ENCODE measurements around the gene BARHL2.

Gene BARHL2

DNA sequence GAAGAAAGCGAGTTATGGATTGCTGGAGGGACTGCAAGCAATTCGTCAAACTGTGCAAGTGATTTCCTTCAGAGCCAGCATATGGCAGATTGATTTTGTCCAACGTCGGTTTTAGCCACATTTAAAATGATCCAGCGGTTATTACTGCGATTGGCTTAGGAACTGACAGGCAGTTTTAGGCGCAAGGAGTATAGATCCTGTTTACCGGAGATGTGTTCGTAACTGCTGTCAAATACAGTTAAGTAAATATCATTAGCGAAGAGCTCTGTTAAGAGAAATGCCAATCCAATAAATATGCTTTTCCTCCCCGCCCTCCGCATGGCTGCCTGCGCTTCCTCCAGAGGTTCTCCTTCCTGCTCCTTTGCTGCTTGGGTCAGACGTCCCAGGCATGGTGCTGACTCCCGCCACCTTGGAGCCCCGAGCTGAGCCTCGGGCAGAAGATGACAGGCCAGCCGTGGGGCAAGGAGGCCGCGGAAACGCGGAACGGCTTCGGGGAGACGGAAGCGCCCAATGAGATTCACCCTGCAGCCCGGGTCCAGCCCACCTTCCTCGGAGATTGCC, 9.4 kb upstream of the BARHL2 start:
- peaks cover 4% of the 10 kb centered on the region for H3K27me3 ChIP-seq (ENCODE audit: insufficient read depth, low read depth, severe bottlenecking)
- no peaks in the 10 kb centered on the region for H3K9me3 ChIP-seq (ENCODE audit: severe bottlenecking)
- TF ChIP-seq, protein P1, sequence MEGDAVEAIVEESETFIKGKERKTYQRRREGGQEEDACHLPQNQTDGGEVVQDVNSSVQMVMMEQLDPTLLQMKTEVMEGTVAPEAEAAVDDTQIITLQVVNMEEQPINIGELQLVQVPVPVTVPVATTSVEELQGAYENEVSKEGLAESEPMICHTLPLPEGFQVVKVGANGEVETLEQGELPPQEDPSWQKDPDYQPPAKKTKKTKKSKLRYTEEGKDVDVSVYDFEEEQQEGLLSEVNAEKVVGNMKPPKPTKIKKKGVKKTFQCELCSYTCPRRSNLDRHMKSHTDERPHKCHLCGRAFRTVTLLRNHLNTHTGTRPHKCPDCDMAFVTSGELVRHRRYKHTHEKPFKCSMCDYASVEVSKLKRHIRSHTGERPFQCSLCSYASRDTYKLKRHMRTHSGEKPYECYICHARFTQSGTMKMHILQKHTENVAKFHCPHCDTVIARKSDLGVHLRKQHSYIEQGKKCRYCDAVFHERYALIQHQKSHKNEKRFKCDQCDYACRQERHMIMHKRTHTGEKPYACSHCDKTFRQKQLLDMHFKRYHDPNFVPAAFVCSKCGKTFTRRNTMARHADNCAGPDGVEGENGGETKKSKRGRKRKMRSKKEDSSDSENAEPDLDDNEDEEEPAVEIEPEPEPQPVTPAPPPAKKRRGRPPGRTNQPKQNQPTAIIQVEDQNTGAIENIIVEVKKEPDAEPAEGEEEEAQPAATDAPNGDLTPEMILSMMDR (IDR thresholded peaks at IDR 0.05; ENCODE audit: low read depth, low read length) = no peak
- H3K4me3 ChIP-seq (ENCODE audit: low read depth, low read length) = no peak overlapping the region
- H3K27ac ChIP-seq = no peak overlapping the region
- no peaks in the 10 kb centered on the region for H3K36me3 ChIP-seq
- DNase-seq = no peak

DNA sequence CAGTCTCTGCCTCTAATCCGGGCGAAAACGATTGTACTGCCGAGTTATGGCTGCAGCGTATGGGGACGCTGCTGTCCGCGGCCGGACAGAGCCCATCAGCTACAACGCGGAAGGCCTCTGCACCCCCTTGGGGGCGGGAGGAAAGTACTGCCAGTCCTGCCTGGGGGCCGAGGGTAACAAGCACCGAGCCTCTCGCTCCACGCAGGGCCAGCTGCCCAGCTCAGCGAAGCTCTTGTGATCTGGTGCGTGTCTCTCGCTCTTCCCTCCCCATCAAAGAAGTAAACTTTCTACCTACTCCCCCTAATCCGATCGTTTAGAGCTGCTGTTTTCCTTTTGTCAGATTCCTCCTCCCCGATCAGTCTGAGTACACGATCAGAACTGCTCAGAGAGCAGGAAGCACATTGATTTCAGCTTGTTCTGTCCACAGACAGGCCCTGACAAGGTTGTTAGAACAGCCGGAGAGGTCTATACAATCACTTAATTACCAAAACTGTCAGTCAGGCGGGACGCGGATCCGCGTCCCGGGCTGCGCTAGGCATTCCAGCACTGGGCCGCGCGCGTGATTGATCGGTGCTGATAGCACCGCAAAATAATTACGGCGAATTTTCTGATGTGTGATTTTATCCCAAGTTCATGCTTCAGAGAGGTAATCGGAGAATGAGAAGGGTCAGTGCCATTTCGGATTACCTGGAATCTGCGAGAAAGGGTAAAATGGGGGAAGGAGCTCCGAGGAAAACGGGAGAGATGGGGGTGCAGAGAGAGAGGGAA, 8.7 kb upstream of the BARHL2 start:
- Histone ChIP-seq H3K27ac (no peak overlapping the region), H3K4me3 (ENCODE audit: low read depth, low read length) (peak overlapping the region; percentile 53), H3K9me3 (ENCODE audit: severe bottlenecking) (no peaks in the 10 kb centered on the region), H3K27me3 (ENCODE audit: insufficient read depth, low read depth, severe bottlenecking) (peaks cover 8% of the 10 kb centered on the region), H3K36me3 (no peaks in the 10 kb centered on the region)
- DNase-seq = peak; percentile 43
- TF ChIP-seq, protein P1 (IDR thresholded peaks at IDR 0.05; ENCODE audit: low read depth, low read length) = no peak

DNA sequence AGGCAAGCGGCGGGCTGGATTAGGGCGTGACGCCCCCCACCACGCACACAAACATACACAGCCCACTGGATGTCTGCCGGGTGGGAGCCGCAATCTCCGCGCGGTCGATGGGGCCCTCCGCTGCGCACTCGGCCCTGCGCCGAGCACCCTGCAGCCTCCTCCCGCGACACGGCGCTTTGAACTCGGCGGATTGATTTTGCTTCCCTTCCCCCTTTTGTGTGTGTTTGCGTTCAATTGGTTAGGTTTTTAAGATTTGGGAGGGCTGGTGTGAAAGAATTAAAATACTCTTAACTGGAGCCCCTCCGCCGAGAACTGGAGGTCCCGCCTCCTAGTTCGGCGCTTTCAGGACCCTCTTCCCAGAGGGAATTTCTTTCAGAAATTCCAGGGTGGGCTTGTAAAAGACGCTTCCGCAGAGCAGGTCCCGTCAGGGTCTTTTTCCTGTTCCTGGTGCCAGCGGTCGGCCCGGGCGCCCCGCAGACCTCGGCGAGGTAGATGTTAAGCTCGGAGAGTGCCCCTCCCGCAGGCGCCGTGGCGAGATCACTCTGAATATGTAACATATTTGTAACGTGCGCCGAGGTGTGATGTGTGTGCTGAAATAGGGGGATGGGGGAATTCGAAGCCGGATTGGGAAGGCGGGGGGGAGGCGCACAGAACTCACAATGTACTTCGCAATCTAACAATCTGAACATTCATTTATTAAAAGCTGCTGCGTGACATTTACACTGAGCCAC, 8.0 kb upstream of the BARHL2 start:
- H3K36me3 ChIP-seq = no peaks in the 10 kb centered on the region
- no peaks in the 10 kb centered on the region for H3K9me3 ChIP-seq (ENCODE audit: severe bottlenecking)
- peaks cover 14% of the 10 kb centered on the region for H3K27me3 ChIP-seq (ENCODE audit: insufficient read depth, low read depth, severe bottlenecking)
- H3K4me3 ChIP-seq (ENCODE audit: low read depth, low read length) = peak overlapping the region; percentile 53
- no peak overlapping the region for H3K27ac ChIP-seq
- no peak for DNase-seq
- TF ChIP-seq, protein P1 (IDR thresholded peaks at IDR 0.05; ENCODE audit: low read depth, low read length) = no peak

DNA sequence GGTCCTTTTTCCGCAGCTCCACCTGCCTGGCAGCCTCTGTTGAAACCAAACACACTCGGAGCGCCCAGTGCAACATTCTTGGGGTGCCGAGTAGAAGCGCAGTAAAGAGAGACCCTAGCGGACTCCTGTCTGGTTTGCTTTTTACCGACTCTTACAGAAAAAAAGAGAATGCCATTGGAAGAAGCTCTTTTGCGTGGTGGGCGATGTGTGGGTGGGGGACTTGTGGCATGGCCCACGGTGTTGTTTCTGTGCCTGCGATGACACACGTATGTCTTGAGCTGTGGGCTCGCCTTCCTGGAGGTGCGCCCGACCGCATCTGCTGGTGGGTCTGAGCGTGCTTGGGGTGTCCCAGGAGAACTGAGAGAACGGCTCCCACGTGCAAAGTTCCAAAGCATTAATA, 7.3 kb upstream of the BARHL2 start:
- Histone ChIP-seq H3K27me3 (ENCODE audit: insufficient read depth, low read depth, severe bottlenecking) (peaks cover 22% of the 10 kb centered on the region), H3K27ac (no peak overlapping the region), H3K36me3 (no peaks in the 10 kb centered on the region), H3K9me3 (ENCODE audit: severe bottlenecking) (no peaks in the 10 kb centered on the region), H3K4me3 (ENCODE audit: low read depth, low read length) (peak overlapping the region; percentile 53; the same call in 1 of the 2 replicates)
- TF ChIP-seq, protein P1 (IDR thresholded peaks at IDR 0.05; ENCODE audit: low read depth, low read length) = no peak
- DNase-seq = no peak

DNA sequence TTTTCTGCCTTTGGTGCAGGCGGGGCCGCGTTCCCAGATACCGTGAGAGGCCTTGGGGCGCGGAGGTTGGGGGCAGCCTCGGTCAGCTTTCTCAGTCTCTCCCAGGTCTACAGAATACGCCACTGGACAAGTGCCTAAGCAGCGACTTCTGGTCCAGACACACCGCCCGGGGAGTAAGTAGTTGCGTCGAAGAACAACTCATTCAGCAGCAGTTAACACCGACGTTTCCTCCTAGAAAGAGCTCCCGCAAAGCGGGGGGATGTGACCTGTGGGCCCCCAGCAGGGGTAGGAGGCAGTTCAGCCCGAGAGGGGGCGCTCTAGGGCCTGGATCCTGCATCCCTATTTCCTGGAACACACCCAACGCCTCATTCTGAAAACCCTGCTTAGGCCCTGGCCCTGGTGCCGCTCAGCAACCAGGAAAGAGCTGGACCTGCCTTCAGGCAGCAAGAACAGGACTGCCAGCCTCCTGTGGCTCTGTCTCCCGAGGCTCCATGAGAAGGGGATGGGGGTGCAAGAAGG, 6.5 kb upstream of the BARHL2 start:
- Histone ChIP-seq H3K36me3 (no peaks in the 10 kb centered on the region), H3K27me3 (ENCODE audit: insufficient read depth, low read depth, severe bottlenecking) (peaks cover 28% of the 10 kb centered on the region), H3K27ac (no peak overlapping the region), H3K9me3 (ENCODE audit: severe bottlenecking) (no peaks in the 10 kb centered on the region), H3K4me3 (ENCODE audit: low read depth, low read length) (no peak overlapping the region)
- DNase-seq = peak; percentile 54
- TF ChIP-seq, protein P1 (IDR thresholded peaks at IDR 0.05; ENCODE audit: low read depth, low read length) = peak; percentile 79
